SIG-M5 treated with dmso at 0.1 percent for 504 hours (cell line): ENCODE data around the gene CNEP1R1.
"Not testable (repeated sequence)": the region's sequence is repeated elsewhere in the genome, so short reads cannot be mapped to it uniquely, and the experiment has no call there.

Experiments
- DNase-seq: peaks from one replicate; lab custom pipeline; 2025; ENCODE audit not compliant: unreplicated experiment; lab: John Stamatoyannopoulos, UW

CNEP1R1 gene

GRCh38 chr16:50024684-50025536 is at the start of gene CNEP1R1:
TSS of gene CNEP1R1 (plus strand) at chr16:50025225. CDS start at chr16:50025316, 91 bp downstream.
- peak; percentile 93 for DNase-seq

GRCh38 chr16:49977427-49977826 is 47.6 kb upstream of the CNEP1R1 start:
- no peak for DNase-seq

- no peak for DNase-seq
Measured at GRCh38 chr16:49978569-49979326, 46.3 kb upstream of the CNEP1R1 start.

GRCh38 chr16:49980166-49980565 is 44.9 kb upstream of the CNEP1R1 start:
- no peak for DNase-seq

GRCh38 chr16:49986351-49987124 is 38.5 kb upstream of the CNEP1R1 start:
- DNase-seq = no peak

- no peak for DNase-seq
Measured at GRCh38 chr16:49987381-49987780, 37.6 kb upstream of the CNEP1R1 start.

- DNase-seq = no peak
Measured at GRCh38 chr16:49992825-49993224, 32.2 kb upstream of the CNEP1R1 start.

GRCh38 chr16:49993579-49993978 is 31.4 kb upstream of the CNEP1R1 start:
- no peak for DNase-seq

GRCh38 chr16:49994006-49994405 is 31.0 kb upstream of the CNEP1R1 start:
- DNase-seq = no peak

- no peak for DNase-seq
Measured at GRCh38 chr16:49995720-49996119, 29.3 kb upstream of the CNEP1R1 start.

- no peak for DNase-seq
Measured at GRCh38 chr16:49997721-49998251, 27.2 kb upstream of the CNEP1R1 start.

- no peak for DNase-seq
Measured at GRCh38 chr16:49998991-49999390, 26.0 kb upstream of the CNEP1R1 start.

GRCh38 chr16:50001144-50001543 is 23.9 kb upstream of the CNEP1R1 start:
- DNase-seq = no peak

- DNase-seq = no peak
Measured at GRCh38 chr16:50002190-50002589, 22.8 kb upstream of the CNEP1R1 start.

GRCh38 chr16:50004239-50004638 is 20.8 kb upstream of the CNEP1R1 start:
- no peak for DNase-seq

- DNase-seq = no peak
Measured at GRCh38 chr16:50006964-50007363, 18.1 kb upstream of the CNEP1R1 start.

GRCh38 chr16:50007744-50008143 is 17.3 kb upstream of the CNEP1R1 start:
- DNase-seq = no peak

- no peak for DNase-seq
Measured at GRCh38 chr16:50010212-50010611, 14.8 kb upstream of the CNEP1R1 start.

- DNase-seq = peak; percentile 69
Measured at GRCh38 chr16:50011707-50012106, 13.3 kb upstream of the CNEP1R1 start.

GRCh38 chr16:50012182-50012581 is 12.8 kb upstream of the CNEP1R1 start:
- DNase-seq = no peak

GRCh38 chr16:50014211-50014610 is 10.8 kb upstream of the CNEP1R1 start:
- DNase-seq = not testable (repeated sequence)
